Fibroblast of skin of scalp (primary cell): ENCODE results near the gene PXYLP1.

Experiments
- DNase-seq: peaks from one replicate; pipeline ENCODE4 v3.0.0-alpha.2; 2013

PXYLP1 gene

DNA sequence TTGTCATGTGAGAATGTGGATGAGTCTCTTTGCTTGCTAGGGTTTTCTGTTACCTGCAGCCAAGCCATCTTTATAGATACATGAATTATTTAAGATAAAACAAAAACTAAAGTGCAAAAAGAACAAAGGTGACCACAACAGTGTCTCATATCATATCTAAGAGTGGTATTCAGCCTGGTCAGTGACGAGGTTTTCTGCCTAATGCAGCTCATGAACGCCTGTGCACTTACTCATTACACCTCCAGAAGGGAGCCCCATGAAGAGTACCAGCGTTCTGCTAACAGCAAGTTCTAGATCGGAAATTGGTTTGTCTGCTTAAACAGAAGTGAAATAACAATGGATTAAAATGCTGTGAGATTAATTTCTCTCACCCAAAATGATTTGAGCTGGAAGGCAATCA lies 19.2 kb downstream of the PXYLP1 start:
- no peak for DNase-seq

DNA sequence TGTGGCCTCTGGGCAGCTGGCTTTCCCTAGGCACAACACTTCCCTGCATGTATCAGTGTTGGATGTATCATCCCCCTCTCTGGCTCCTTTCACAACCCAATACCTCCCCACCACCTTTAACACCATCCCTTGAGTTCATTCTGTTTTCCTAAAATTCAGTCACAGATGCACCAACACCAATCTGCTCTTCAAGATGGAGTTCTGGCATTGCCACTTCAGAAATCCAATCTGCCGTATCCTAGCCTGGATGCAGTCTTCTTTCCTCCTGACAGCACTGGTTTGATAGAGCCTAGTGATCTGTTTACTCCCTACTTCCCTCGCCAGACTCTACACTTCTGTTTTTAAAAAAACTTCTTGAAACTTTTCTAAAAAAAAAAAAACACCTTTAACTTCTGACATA lies 21.7 kb downstream of the PXYLP1 start:
- no peak for DNase-seq

DNA sequence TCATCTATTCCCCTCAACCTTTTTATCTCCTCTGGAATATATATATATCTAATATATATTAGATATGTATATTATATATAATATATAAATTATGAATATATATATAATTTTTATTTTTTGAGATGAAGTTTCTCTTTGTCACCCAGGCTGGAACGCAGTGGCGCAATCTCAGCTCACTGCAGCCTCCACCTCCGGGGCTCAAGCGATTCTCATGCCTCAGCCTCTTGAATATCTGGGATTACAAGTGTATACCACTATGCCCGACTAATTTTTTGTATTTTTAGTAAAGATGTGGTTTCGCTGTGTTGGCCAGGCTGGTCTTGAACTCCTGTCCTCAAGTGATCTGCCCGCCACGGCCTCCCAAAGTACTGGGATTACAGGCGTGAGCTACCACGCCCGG lies 22.2 kb downstream of the PXYLP1 start:
- DNase-seq: no peak

DNA sequence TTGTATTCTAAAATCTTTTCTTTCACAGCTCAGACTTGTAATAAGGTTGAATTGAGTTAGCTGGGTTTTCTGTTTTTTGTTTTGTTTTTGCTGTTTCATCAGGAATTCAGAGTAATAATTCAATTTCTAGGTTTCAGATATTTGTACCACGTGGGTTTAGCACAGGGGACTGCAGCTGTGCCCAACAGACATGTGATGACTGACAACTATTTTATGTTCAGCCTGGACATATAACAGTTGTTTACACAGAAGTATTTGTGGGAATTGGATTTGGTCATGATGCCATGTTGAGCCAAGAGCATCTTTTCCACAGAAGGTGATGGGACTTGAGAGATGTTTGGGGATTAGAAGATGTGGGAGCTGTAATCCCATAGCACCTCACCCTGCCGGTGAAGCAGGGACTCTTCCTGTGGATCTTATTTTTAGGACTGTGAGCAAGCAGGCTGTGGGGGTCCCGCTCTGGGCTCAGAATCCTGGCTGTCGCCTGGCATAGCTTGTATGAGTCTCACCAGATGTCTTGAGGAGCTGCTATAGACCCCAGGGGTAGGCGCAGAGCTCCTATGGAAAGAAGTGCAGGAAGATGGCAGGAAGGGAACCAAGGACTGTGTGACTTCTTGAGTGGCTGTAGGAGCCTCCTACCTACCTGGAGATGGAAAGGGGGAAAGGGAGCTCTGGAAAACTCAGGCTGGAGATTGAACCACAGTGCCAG lies 23.7 kb downstream of the PXYLP1 start:
- DNase-seq: no peak

DNA sequence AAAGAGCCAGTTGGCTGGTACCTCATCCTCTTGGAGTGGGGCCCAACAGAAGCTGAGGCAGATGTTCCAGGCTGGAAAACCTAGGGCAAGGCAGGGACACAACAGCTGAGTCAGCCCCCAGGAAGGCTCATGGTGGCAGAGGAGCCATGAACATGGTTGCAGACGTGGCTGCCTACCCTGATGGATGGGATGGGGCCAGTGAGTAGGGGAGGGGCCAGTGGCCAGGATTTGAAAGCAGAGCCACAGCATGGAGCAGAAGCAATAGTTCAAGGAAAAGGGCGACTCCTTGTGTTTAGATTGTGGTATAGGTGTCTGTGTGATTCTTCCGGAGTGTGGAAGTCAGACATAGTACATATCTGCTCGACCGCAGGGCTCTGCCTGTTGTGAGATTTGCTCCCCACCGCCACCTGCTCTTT lies 24.2 kb downstream of the PXYLP1 start:
- DNase-seq: peak; percentile 23

DNA sequence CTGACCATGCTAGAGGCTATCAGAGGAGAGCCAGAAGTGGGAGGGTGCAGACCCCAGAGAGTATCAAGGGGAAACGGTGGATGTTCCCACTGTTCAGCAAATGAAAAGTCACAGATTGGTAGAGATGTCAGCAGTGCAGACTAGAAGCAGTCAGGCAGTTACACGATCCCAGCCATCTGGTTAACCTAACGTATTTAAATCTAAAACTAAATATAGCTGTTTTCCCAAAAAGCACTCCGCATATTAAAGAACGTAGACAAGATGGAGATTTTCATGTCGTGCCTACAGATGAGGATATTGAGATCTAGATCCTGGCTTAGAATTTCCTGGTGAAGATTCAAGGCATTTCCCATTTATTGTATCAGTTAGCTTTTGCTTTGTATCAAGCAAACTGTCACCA lies 25.2 kb downstream of the PXYLP1 start:
- DNase-seq: no peak

DNA sequence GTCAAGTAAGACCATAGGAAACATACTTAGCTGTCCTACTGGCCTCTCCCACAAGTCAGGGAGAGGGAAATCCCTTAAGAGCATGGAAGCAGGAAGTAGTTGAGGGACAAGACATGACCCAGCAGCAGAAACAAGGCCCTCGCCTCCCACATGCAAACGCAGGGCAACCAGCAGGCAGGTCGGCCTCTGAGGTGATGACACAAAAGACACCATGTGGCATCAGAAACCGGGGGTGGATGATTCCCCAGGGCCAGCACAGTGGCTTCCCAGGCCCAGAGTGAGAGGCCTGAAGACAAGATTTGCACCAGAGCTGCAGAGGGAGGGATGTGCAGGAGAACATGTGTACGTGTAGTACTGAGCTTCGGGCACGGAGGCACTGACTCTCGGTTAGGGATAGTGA lies 26.3 kb downstream of the PXYLP1 start:
- DNase-seq: no peak

DNA sequence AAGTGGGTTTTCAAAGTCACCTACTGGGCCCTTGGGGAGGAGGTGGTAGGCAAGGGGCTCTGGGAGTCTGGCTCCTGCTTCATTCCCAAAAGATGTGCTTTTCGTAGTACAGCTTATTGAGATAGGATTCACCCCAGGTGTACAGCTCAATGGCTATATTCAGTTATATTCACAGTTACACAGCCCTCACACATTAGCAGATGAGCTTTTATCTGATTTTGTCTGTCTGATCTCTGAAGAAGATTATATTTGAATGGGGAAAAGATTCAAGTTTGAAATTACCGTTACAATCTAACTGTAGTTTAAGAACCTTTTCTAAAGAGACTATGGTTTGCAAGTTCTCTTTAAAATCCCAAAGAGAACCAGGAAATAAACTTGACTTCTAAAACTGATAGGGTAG lies 27.3 kb downstream of the PXYLP1 start:
- DNase-seq: no peak

DNA sequence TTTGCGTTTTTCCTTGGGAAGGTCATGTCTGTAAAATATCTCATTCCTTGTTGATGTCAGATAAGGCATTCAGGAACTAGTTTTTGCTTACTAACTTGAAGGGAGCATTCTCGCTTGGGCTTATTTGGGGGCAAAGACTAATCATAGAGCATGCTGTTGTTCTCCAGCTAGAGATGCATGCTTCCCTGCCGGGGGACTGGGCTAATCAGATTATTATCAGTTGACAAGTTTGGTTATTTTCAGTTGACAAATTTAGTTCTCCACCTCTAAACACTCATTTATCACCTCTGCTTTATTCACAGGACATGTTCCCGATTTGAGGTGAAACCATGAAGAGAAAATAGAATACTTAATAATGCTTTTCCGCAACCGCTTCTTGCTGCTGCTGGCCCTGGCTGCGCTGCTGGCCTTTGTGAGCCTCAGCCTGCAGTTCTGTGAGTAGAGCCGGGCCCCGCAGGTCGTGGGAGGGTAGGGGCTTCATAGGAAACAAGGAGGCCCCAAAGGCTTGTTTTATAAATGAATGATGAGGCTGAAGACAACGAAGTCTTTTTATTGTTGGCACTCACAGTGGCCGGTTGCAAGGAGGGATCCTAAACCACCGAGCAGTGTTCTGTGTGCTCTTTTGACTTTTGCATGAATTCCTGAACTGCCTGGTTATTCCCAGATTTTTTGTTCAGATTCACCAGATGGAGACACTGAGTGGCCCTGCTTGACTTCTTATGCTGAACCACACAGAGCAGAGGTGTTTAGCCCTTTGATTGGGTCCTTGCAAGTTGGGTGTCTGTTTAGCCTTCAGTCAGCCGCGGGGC lies 28.4 kb downstream of the PXYLP1 start:
- DNase-seq: no peak

DNA sequence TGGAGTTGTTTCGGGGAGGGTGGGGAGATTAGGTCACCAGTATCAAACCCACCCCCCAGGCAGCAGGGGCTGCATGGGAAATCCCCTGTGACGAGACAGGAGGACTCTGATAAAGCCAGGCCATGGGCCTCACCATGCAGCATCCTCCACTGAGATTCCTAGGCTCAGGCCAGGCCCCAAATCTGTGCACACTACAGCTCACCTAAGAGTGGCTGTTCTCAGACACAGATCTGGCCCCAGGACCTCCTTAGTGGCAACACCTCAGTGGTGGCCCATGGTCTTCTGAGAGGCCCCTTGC lies 29.0 kb downstream of the PXYLP1 start:
- DNase-seq: no peak

DNA sequence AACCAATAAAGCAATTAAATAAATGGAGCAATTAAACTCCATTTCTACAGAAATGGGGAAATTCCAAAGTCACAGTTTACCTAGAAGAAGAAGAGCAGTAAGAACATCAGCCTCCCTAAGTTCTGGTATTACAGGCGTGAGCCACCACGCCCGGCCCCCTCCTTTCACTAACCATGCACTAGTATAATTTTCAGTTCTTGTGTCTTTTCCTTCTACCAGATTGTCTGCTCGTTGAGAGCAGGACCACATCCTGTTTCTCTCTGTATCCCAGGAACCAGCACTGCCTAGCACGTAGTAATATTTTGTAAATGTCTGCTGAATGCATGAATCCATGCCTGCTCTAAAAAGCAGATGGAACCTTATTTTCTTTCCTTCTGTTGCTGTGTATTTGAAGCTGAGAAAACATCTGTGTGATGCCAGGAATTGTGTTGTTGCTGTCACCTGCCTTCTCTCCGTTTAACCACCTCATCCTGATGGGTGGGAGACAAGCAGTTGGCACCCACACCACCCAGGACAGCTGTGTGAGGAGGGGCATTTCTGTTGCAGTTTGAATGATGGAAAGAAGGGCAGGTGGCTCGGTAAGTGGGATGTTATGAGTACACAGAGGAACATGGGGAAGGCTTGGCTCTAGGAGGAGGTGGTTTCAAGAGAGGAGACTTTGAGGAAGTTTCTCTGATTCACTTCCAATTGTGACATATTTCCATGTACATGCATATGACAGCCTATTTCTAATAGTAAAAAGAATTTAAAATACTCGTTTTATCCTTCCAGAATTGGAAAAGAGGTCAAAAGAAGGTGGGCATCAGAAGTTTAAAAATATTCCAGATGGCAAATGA lies 30.1 kb downstream of the PXYLP1 start:
- no peak for DNase-seq

DNA sequence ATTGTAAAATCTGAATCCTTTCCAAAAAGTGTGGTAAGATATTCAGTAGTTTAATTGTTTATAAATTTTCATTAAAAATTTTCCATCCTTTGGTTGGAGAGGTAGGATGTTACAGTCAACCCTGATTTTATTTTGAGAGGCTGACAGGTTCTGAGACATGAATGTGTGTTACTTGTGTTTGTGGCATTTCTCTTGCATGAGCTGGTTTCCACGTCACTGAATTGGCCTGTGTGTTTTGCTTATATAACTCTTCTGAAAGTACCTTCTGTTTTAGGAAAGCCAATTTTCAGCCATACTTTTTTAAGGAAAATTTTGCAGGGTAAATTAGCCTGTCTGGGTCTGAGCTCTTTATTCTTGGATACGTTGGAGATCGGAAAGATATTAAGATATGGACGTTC lies 30.7 kb downstream of the PXYLP1 start:
- DNase-seq: peak; percentile 21

DNA sequence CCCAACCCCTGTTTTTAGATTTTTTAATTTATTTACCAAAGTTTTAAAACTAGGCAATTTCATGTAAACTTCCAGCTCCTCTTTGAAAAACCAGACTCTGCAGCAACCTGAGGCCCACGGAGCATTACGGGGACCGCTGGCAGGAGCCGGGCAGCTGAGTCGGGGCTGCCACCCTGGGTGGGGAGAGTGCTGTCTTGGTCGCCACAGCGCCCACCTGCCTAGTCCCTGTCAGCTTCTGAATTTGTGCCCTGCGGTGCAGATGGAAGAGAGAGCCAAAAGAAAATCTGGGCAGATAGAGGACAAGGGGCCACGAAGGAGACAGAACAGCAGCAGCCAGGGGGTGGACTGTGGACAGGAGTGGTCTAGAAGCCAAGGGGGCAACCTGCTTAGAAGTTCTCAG lies 34.6 kb downstream of the PXYLP1 start:
- no peak for DNase-seq

DNA sequence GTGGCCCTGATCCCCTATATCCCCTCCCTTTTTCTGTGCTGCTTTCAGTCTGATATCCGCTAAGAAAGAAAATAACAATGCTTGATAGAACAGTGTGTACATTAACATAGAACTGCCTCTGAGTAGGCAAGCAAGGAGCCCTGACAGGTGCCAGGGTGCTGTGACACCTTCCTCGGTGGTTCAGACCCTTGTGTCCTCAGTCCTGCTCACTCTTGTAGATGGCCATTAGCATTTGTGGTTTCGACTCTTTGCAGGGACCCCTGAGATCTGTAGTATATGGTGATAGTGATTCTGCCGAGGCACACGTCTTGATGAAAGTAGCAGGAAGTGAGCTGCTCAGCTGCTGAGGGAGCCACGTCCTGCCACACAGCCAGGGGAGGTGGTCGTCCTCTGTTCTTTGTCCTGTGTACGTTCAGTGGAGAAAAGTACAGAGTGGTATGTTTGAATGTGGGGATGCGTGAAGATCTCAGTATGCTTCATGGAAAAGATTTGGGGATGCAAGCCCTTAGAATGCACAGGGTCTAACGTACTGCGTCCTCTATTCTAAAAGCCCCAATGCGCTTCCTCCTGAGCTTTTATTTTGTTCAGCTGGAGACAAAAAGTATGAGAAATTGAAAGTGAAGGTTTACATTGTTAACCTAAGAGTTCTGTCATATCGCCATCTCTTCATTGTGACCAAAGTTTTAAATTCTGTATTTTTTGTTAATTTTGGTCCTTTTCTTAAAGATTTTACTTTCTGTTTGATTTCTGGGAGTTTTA lies 35.4 kb downstream of the PXYLP1 start:
- no peak for DNase-seq

DNA sequence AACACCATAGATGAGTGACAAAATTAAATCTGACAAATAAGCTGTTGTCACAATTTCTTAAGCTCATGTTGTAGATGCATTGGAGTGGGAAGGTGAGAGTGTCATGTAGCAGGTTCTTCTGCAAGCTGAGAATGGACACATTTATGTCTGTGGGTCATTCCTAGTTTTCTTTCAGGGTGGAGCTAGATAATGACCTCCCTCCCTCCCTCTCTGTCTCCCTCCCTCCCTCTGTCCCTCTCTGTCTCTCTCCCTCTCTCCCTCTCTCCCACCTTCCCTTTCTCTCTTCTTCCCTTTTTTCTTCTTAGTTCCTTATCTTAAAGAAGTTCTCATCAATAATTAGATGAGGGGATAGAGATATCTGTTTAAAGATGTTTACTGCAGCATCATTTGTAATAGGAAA lies 36.0 kb downstream of the PXYLP1 start:
- DNase-seq: no peak

DNA sequence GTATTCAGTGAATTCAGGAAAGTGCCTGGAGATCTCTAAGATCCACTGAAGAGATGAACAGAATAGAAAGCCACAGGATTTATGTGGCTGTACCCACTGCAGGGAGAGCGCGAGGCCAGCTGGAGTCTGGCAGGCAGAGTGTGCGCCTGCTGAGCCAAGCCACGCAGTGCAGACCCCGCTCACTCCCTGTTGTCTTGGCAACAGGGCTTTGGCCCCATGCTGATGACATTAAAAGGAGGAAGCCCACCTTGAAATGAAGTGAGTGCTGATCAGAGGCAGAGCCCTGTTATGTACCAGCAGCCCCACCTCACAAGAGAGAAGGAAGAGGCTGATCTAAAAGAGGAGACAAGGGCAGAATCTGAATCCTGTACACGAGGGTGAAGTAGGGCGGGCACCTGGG lies 36.7 kb downstream of the PXYLP1 start:
- DNase-seq: no peak

DNA sequence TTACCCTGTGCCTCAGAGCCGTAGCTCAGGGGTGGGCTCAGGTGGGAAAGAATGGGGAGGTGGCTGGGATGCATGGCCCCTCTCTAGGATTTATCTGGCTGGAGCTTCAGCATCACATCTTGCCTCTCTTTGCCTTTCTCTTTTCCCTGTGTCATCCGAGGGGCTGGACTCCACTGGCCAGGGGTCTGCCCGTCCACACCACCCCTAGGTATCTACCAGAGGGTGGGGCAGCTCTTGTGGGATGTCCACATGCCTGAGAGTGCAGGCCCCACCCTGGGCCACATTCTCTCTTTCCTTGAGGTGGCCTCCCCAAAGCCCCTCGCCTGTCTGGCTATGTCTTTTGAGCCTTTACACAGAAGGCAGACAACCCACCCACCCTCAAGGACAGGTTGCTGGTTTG lies 37.2 kb downstream of the PXYLP1 start:
- DNase-seq: no peak

DNA sequence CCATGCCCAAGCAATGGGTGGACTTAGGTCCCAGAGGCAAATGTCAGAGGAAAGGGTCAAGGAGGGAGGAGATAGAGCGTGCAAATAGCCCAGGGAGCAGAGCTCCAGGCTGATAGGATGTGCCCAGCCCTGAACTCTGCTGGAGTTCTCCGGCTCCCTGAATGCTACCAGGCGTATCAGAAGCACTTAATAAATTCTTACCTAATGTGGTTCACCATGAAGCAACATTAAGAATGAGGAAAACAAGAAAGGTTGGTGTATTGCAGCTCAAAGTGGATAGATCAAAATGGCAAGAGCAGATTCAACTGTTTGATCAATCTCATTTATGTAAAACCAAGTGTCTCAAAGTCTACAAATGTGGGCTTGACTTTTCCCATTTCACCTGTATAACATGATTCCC lies 38.3 kb downstream of the PXYLP1 start:
- DNase-seq: no peak

DNA sequence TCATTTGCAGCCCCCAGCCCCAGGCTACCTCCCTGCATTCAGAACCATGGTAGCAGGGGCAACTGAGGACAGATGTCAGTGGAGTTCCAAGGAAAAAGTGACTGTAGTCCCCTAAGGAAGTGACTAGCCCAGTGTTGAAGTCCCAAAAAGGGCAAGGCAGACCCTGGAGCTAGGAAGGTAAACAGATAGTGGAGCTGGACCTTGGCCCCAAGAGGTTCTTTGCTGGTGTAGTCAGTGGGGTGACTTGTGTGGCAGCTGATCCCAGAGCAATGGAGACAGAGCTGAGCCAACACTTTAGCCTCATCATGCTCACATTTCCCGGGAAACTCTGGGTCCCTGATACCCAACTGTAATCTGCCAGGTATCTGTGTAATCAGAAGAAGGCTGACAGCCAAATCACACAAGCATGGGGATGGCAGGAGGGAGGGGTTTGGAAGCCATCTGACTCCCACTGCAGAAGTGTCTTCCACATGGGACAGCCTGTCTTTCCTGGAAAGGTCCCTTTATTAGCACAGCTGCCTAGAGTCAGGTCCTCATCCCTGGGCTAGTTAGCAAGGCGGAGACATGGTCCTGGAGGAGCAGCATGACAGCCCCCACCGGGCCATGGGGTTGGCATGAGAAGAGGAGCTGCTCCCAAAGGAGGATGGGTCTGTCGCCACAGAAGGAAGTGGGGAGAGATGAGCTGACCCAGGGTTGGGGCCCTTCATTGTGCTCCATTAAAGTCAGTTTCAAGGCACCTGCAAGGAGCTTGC lies 39.8 kb downstream of the PXYLP1 start:
- no peak for DNase-seq

DNA sequence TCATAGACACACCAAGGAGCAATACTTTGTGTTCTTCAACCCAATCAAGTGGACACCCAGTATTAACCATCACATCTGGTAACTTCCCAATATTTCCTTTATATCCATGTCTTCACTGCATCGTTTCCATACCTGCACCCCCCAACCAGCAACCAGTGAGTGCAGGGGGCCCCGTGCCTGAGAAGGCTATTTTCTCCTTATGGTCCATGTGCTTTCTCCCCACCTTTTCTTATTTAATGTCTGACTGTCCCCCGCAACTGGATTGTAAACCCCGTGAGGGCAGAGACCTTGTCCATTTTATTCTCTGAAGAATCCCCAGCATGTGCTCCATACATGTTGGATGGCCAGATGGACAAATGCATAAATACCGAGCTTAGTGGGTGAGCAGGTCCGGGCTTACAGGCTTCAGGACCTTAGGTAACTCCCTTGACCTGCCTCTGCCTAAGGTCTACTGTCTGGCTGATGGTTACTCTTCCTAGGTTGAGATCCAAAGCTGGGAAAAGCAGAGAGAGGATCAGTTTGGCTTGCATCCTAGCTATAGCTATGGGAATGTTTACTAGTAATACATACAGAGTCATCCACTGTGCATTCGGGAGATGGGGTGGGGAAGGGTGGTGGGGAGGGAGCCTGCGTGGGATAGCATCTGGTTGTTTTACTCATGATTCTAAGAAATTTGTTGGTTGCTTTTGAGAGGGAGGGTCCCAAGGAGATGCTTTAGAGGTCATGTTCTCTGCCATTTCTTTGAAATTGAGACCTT lies 41.5 kb downstream of the PXYLP1 start:
- no peak for DNase-seq

DNA sequence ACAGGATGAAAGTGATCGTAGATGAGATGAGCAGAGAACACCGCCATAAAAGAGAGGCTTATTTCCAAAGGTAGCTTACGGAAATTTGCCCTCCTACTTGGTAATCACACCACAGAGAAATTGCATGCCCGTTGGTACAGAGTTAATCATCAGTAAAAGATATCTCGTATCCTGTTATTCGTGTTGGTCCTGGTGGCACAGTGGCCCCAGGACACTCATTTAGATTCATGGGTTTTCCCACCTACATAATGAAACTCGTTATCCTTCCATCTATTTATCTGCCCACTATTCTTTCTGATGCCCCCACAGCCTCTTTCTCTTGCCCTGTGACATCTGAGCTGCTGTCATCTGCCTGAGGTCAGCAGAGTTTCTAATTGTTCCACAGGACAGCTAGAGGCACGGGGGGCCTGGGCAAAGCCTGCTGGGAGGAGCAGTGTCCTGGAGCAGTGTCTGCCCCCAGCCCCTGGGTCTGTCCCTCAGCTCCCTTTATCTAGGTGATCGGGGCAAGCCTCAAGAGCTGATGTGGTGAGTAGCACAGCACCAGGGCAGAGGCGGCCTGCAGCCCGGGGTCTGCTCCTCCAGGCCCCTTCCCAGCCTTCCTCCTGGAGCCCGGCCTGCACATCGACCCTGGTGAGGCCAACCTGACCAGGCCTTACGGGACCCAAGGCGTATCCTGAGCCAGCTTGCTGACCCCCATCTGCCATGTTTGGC lies 42.2 kb downstream of the PXYLP1 start:
- no peak for DNase-seq
